HG03097 (cell line): ENCODE results near the gene LILRB5.
"Not testable (repeated sequence)": the region's sequence is repeated elsewhere in the genome, so short reads cannot be mapped to it uniquely, and the experiment has no call there.

Experiments used
- ATAC-seq: cut with Tn5 transposase; IDR thresholded peaks from one replicate; pipeline ENCODE4 v1.9.1; 2021; ENCODE audit not compliant: unreplicated experiment, low FRiP score

LILRB5 gene

DNA sequence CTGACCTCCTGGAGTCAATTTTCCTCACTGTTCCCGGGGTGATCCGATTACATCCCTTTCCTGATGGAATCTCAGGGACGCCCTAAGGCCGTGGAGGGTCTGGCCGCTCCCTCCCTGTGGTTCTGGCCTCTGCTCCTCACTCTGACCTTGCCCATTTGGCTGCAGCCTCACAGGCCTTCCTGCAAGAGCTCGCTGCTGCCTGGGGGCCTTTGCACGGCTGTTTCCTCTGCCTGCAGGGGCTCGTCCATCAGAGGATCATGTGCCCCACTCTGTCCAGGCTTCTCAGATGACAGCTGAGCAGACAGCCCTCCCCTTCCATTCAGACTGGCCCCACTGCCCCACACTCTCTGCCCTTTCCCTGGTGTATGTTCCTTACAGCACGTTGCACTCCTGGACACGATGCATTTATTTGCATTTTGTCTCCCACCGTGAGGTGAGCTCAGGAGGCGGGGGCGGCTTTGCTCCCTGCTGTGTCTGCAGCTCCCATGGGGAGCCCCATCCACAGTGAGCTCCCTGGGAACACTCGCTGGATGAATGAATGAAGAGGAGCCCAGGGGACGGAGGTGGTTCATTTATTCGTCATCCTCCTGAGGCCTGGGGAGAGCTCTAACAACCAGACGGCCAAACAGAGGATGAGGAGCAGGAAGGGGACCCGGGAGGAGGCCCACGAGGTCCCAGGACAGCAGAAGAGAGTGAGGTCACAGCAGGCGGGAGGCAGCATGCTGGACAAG, 39.4 kb downstream of the LILRB5 start:
- not testable (repeated sequence) for ATAC-seq

DNA sequence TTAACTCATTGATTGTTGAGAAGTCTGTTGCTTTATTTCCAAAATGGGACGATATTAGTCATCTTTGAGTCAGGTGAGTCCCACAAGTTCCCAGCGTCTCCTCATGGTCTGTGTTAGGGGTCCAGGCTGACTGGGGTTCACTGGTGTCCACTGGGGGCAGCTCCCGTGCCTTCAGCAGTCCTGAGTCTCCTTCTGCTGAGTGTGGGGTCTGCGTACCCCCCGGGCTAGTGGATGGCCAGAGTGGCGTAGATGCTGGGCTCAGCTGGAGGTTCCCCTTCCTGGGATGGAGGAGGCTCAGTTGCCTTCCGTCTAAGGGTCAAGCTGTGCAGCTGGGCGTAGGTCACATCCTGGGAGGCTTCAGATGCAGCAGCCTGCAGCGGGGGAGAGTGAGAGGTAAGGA, 40.2 kb downstream of the LILRB5 start:
- ATAC-seq: no peak

DNA sequence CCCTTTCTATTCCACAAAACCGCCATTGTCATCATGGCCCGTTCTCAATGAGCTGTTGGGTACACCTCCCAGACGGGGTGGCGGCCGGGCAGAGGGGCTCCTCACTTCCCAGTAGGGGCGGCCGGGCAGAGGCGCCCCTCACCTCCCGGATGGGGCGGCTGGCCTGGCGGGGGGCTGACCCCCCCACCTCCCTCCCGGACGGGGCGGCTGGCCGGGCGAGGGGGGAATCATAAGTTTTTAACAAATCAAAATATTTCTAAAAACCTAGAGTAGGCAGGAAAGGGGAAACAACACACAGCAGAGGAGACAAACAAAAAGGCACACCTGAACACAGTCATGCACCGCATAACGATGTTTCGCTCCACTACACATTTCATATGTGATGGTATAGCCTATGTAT, 42.3 kb downstream of the LILRB5 start:
- ATAC-seq: not testable (repeated sequence)

DNA sequence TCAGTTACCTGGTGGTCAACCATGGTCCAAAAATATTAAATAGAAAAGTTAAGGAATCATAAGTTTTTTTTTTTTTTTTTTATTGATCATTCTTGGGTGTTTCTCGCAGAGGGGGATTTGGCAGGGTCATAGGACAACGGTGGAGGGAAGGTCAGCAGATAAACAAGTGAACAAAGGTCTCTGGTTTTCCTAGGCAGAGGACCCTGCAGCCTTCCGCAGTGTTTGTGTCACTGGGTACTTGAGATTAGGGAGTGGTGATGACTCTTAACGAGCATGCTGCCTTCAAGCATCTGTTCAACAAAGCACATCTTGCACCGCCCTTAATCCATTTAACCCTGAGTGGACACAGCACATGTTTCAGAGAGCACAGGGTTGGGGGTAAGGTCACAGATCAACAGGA, 42.9 kb downstream of the LILRB5 start:
- ATAC-seq: not testable (repeated sequence)

DNA sequence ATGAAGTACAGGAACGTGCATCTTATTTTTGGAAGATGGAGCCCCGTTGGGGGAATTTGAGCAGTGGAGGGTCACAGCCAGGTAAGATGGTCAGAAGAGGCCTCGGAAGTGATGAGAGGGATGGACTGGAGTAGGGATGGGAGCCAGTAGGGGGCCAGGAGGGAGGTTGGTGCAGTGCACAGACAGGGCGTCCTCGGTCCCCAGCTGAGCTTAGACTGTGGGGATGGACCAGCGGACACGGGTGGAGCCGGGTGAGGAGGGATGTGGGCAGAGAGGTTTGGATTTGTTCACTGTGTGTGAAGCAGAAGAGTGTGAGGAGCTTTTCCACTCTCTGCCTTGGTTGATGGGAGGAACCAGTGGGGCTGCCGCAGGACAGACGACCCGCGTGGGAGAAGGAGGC, 45.8 kb downstream of the LILRB5 start:
- no peak for ATAC-seq

DNA sequence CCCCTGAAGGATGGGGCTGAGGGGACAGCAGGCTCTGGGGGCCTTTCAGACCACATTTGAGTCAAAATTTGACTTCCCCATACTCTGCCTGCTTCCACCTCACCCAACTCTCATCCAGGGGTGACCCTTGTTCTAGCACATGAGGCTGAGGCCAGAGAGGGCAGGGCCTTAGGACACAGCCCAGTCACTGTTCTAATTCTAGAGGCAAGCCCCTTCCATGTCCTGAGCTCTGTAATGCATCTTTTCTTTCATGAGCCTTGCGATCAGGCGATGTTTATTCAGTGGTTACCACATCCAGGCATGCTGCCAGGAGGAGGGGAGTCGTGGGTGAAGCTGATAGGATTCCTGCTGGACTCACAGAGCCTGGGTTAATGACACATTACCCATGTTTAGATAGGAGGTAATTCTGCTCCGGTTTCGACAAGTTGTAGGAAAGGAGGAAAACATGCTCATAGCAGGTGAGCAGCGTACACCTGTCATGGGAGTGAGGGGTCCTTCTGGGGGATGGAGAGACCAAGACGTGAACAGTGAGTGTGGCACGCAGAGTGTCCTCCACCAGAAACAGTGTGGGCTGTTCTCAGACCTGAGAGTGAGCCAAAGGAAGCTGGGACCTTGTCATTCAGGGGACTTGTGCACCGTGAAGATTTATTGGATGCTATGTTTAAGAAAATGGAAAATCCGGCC, 47.1 kb downstream of the LILRB5 start:
- ATAC-seq: no peak

DNA sequence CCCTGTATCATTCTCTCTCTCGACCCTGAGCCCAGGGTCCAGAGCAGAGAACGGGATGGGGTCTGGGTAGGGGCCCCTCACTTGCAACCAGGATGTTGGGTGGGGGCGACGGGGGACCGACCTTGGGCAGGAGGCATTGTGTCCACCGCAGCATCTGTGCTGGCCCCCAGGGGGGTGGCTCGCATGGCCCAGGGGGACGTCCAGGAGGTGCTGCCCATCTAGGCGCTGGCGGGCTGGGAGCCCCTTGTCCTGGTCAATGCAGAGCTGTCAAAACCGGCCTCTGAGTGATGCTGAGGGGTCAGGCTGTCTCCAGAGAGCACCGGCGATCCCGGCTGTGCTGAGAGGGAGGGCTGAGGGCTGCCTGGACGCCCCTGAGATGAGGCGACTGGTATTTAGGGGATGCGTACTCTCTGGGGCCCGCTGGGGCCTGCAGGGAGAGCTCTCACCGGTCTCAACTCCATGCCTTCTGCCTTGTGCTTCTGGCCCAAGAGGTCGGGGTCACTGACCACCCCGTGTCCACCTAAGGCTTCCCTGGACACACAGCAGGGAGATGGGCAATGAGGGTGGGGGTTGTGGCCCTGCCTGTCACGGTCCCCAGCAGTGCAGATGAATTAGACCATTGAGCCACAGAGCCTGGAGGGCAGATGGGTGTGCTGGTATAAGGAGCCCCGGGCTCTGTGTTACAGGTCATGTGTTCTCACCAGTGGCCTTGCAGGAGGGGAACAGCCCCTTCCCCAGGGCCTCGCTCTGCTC, 47.8 kb downstream of the LILRB5 start:
- no peak for ATAC-seq

DNA sequence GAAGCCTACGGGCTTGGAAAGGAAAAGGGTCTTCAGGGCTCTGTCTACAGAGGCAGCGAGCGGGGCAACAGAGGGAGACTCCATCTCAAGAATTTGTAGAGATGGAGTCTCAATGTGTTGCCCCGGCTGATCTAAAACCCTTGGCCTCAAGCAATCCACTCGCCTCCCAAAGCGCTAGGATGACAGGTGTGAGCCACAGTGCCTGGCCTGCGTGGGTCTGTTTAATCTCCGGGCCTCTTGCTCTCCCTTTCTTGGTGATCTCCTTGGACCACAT, 48.4 kb downstream of the LILRB5 start:
- no peak for ATAC-seq

DNA sequence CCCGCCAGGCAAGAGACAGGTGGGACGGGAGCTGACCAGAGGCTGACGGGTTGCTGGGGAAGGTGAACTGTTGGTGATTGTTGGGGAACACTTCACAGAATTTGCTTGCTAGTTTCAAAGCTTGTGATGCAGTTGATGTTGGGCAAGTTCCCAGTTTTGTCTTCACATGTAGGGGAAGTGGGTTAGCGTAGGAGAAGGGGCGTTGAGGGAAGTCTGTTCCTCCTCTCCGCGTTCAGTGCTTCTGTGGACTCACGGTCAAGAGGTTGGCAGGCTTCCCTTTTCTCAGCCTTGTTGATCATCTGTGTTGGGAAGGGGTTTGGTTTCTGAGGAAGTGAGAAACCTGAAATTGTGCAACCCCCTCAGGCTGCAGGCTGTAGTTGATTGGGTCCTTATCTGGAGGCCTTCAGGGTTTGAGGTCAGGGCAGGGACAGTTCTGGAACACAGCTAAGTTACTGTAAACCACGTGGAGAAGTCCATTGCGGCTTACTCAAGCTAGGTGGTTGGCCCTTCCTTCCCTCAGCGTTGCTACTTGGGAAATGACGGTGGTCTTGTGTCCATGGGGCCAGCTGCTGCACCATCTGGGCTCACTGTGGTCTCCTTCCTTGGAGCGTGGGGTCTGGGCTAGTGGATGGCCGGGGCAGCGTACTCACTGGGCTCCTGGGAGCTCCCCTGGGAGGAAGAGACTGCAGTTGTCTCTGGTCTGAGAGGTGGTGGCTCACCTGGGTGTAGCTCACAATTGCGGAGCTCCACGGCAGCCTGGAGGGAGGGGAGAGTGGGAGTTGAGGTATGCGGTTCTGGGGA, 48.9 kb downstream of the LILRB5 start:
- peak; percentile 40 for ATAC-seq

DNA sequence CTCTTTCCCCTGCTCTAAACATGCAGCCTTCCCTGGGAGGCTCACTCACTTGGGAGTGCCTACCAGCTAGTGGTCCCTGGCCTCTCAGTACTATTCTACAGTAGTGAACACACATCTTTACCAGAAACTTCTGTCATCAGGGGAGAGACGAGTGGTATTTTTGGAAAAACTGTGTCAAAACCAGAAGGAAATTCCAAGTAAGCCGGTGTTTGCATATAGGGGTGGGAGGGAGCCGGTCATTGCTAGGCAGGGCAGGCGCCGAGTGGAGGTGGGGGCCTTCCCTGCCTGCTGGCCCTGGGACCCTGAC, 49.4 kb downstream of the LILRB5 start:
- no peak for ATAC-seq

DNA sequence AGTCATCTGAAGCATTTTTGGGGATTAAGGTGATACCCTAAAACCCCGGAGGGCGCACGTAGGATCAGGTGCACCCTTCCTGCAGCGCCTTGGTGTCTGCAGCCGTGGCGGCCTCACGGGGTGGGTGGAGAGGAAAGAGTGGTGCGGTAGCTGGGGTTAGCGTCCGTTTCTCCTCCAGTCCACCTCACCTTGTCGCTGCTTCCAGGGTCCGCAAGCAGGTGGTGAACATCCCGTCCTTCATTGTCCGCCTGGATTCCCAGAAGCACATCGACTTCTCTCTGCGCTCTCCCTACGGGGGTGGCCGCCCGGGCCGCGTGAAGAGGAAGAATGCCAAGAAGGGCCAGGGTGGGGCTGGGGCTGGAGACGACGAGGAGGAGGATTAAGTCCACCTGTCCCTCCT, 49.9 kb downstream of the LILRB5 start:
- not testable (repeated sequence) for ATAC-seq

DNA sequence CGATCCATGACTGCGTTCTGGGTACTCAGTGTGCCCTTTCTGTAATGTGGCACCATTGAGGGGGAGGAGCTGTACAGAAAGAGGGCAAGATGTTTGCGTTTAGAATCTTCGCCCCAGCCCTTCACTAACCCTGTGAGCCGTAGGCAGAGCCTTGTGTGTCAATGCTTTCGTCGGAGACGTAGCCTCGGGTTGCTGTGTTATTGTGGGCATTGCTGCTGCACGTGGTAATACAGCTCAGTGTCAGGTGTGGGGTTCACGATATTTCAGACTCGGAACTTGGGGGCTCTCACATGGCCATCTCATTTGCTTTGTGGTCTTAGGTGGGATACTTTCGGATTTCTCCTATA, 50.3 kb downstream of the LILRB5 start:
- no peak for ATAC-seq

DNA sequence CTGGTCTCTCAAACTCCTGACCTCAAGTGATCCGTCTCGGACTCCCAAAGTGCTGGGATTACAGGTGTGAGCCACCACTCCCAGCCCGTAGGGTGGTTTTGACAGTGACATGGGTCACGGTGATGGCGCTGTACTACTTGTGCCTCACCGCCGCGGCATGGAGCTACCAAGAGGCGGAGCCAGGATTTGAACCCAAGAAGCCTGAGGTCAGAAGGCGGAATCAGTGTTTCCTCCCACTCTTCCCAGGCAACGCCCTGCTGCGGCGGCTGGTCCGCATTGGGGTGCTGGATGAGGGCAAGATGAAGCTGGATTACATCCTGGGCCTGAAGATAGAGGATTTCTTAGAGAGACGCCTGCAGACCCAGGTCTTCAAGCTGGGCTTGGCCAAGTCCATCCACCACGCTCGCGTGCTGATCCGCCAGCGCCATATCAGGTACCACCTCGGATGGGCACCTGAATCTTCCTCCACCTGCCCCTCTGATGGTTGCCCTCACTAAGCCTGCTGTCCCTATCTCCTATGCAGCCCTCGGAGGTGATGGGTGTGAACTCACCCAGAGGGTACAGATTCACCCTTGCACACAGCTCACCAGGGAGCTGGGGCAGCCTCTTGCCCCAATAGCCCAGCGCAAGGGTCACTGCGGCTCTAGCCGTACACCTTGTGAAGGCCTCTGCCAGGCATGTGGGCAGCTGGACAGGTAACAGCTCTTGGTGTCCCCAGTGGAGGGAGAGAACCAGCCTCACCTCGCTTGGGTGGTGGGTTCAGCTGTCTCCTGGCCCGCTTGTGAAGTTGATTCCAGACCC, 50.8 kb downstream of the LILRB5 start:
- ATAC-seq: no peak

DNA sequence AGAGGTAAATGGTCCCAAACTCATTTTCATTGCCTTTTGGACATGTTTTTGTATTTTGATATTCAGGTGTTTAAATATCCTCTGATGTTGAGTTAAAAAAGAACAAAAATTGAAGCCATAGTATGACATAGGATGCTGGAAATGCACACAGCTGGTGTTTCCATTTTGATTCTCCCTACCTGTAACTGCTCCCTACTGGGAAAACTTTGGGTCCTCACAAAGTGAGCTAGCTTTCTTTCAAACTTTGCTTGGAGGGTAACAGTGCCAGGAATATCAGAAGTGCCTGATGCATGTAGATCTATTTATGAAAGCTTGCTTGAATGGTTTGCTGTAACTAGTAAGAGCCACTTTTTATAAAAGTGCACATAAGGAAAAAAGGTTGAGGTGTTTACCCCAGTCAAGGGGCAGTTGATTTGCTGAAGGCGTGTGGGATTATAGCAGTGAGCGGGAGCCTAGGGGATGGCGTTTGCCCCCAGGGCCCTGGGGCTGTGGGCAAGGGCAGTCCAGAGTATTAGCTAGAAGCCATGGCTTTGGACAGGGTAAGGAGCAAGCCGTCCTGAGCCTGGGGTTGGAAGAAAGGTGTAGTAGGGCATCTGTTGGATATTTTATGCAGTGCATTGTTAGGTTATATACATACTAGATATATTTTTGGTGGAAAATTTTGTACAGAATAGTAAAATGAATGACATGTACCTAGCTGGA, 52.2 kb downstream of the LILRB5 start:
- ATAC-seq: no peak

DNA sequence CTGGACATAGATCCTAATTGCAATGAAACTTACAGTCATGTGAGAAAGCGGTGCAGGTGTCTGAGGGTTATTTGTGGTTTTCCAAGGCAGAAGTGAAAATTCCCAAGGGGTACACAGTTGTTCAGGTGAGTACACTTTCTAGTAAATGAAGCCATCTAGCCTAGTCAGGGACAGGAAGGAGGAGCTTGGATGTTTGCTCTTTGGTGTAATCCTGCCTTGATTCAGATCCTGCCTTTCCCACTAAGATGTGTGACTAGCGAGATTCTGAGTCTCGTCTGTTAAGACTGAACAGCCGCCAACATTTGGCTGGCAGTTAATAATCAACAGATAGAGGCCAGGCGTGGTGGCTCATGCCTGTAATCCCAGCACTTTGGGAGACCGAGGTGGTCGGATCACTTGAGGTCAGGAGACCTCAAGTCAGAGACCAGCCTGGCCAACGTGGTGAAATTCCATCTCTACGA, 53.9 kb downstream of the LILRB5 start:
- ATAC-seq: no peak

DNA sequence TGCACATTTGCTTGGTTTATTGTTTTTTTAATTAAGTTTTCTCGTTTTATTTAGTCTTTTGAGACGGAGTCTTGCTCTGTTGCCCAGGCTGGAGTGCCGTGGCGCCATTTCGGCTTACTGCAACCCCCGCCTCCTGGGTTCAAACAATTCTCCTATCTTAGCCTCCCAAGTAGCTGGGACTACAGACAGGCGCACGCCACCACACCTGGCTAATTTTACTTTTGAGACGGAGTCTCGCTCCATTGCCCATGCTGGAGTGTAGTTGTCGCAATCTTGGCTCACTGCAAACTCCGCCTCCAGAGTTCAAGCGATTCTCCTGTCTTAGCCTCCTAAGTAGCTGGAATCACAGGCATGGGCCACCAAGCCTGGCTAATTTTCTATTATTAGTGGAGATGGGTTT, 55.1 kb downstream of the LILRB5 start:
- ATAC-seq: no peak

DNA sequence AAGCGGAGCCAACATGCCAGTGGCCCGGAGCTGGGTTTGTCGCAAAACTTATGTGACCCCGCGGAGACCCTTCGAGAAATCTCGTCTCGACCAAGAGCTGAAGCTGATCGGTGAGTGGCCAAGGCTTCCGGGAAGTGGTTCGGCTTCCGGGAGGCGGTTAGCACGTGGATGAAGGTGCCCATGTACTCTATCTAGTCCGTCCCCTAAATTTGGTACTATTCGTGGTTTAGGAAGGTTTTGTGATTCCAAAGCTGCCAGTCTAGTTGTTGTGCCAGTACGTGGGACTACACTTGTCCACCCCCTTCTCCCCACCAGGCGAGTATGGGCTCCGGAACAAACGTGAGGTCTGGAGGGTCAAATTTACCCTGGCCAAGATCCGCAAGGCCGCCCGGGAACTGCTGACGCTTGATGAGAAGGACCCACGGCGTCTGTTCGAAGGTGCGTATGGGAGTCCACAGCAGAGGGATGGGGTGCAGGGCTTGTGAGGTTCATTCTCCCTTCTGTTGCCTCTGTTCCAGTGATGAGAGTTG, 55.8 kb downstream of the LILRB5 start:
- no peak for ATAC-seq
